ENCODE results near the gene ORAI3.

Gene ORAI3

GRCh38 chr16:30947859-30948666, 805 bp upstream of the ORAI3 start:
- no peak for DNase-seq

- DNase-seq, result no peak
Observed at GRCh38 chr16:30949650-30950515, 1.0 kb downstream of the ORAI3 start.

- DNase-seq, result no peak
Observed at GRCh38 chr16:30950516-30951065, 1.7 kb downstream of the ORAI3 start.

- no peak for DNase-seq
Observed at GRCh38 chr16:30951193-30951592, 2.3 kb downstream of the ORAI3 start.

GRCh38 chr16:30951750-30952149, 2.9 kb downstream of the ORAI3 start:
- DNase-seq, result no peak

GRCh38 chr16:30953111-30953510, 4.2 kb downstream of the ORAI3 start:
- DNase-seq, result no peak

- no peak for DNase-seq
Observed at GRCh38 chr16:30953511-30954124, 4.8 kb downstream of the ORAI3 start.

- no peak for DNase-seq
Observed at GRCh38 chr16:30954993-30955392, 6.1 kb downstream of the ORAI3 start.

GRCh38 chr16:30956601-30957455, 8.0 kb downstream of the ORAI3 start:
- peak; percentile 80 for DNase-seq

- peak; percentile 94 for DNase-seq
Observed at GRCh38 chr16:30957456-30958174, 8.7 kb downstream of the ORAI3 start, which contains the start of gene SETD1A. Gene SETD1A, plus strand, starts transcription at chr16:30957754. Its CDS starts 978 bp downstream, at chr16:30958732.

- DNase-seq, result no peak
Observed at GRCh38 chr16:30958175-30959079, 9.6 kb downstream of the ORAI3 start.

GRCh38 chr16:30961384-30961783, 12.5 kb downstream of the ORAI3 start:
- DNase-seq, result no peak

GRCh38 chr16:30963925-30964511, 15.2 kb downstream of the ORAI3 start:
- no peak for DNase-seq

GRCh38 chr16:30964574-30965226, 15.8 kb downstream of the ORAI3 start:
- DNase-seq, result no peak

- DNase-seq, result no peak
Observed at GRCh38 chr16:30965436-30965835, 16.6 kb downstream of the ORAI3 start.

GRCh38 chr16:30966033-30966619, 17.3 kb downstream of the ORAI3 start:
- DNase-seq, result no peak

GRCh38 chr16:30967795-30968194, 18.9 kb downstream of the ORAI3 start:
- no peak for DNase-seq

GRCh38 chr16:30969246-30969842, 20.5 kb downstream of the ORAI3 start:
- DNase-seq, result no peak

GRCh38 chr16:30971298-30971697, 22.4 kb downstream of the ORAI3 start:
- DNase-seq, result no peak
